NCI-H510A (cell line): Measurements from ENCODE around the gene ATP11A.
"Not testable (repeated sequence)": the region's sequence is repeated elsewhere in the genome, so short reads cannot be mapped to it uniquely, and the experiment has no call there.

Experiments used
- DNase-seq: peaks from one replicate; lab custom pipeline; 2025; lab: John Stamatoyannopoulos, UW

Gene ATP11A

GRCh38 chr13:112796190-112796915 is 106.5 kb downstream of the ATP11A start:
- no peak for DNase-seq

- no peak for DNase-seq
Observed at GRCh38 chr13:112799394-112799793, 109.6 kb downstream of the ATP11A start.

- DNase-seq = no peak
Observed at GRCh38 chr13:112800057-112800456, 110.2 kb downstream of the ATP11A start.

GRCh38 chr13:112800807-112801206 is 111.0 kb downstream of the ATP11A start:
- DNase-seq = not testable (repeated sequence)

GRCh38 chr13:112802802-112803195 is 113.0 kb downstream of the ATP11A start:
- no peak for DNase-seq

- no peak for DNase-seq
Observed at GRCh38 chr13:112803422-112803821, 113.6 kb downstream of the ATP11A start.

- DNase-seq = no peak
Observed at GRCh38 chr13:112804374-112804773, 114.5 kb downstream of the ATP11A start.

GRCh38 chr13:112806739-112807652 is 117.2 kb downstream of the ATP11A start:
- no peak for DNase-seq

- DNase-seq = no peak
Observed at GRCh38 chr13:112807653-112808376, 118.0 kb downstream of the ATP11A start.

- no peak for DNase-seq
Observed at GRCh38 chr13:112808377-112809140, 118.7 kb downstream of the ATP11A start.

- DNase-seq = no peak
Observed at GRCh38 chr13:112809332-112810315, 119.8 kb downstream of the ATP11A start.

GRCh38 chr13:112810608-112811007 is 120.8 kb downstream of the ATP11A start:
- DNase-seq = no peak

- DNase-seq = no peak
Observed at GRCh38 chr13:112812306-112813055, 122.6 kb downstream of the ATP11A start.

GRCh38 chr13:112813552-112813951 is 123.7 kb downstream of the ATP11A start:
- no peak for DNase-seq

- no peak for DNase-seq
Observed at GRCh38 chr13:112814905-112815585, 125.2 kb downstream of the ATP11A start.

GRCh38 chr13:112815871-112816270 is 126.0 kb downstream of the ATP11A start:
- DNase-seq = no peak

- DNase-seq = no peak
Observed at GRCh38 chr13:112818040-112818697, 128.3 kb downstream of the ATP11A start.

- DNase-seq = no peak
Observed at GRCh38 chr13:112818698-112819045, 128.8 kb downstream of the ATP11A start.

GRCh38 chr13:112819111-112819510 is 129.3 kb downstream of the ATP11A start:
- DNase-seq = no peak
